NT2/D1 (cell line): ENCODE measurements around the gene PANX2.
A peak's percentile ranks its signal among the peaks of the same experiment; 100 is the strongest.

Experiments used
- DNase-seq: peaks from one replicate; pipeline ENCODE4 v3.0.0-alpha.2; 2011; ENCODE audit warnings: low read depth, low spot score
- H3K27me3 ChIP-seq: 2 replicates; pipeline ENCODE4 v1.6.0; 2011; ENCODE audit warnings: mild to moderate bottlenecking; ENCODE audit not compliant: insufficient read length, insufficient read depth
- H3K36me3 ChIP-seq: 2 replicates; pipeline ENCODE4 v1.6.1; 2011; ENCODE audit warnings: mild to moderate bottlenecking, low read length, mixed read lengths; ENCODE audit not compliant: insufficient read depth, insufficient read length
- H3K4me1 ChIP-seq: 2 replicates; pipeline ENCODE4 v1.5.1; 2011; ENCODE audit not compliant: insufficient read depth, insufficient read length
- H3K4me3 ChIP-seq: 2 replicates; pipeline ENCODE4 v1.5.1; 2011; ENCODE audit warnings: low read depth; ENCODE audit not compliant: insufficient read length
- H3K9ac ChIP-seq: 2 replicates; pipeline ENCODE4 v1.6.0; 2011; ENCODE audit warnings: low read depth; ENCODE audit not compliant: insufficient read length
- H3K9me3 ChIP-seq: 2 replicates; pipeline ENCODE4 v1.5.1; 2011; ENCODE audit warnings: mild to moderate bottlenecking, low read length; ENCODE audit not compliant: insufficient read depth
- SUZ12 ChIP-seq: IDR thresholded peaks from 2 replicates; pipeline ENCODE4 v1.6.1; 2011; ENCODE audit not compliant: insufficient read length, insufficient read depth; ENCODE audit errors: extremely low read depth
- YY1 ChIP-seq: IDR thresholded peaks from 2 replicates; pipeline ENCODE4 v1.6.1; 2011; ENCODE audit not compliant: insufficient read length, insufficient read depth
- ZNF274 ChIP-seq: IDR thresholded peaks from 2 replicates; pipeline ENCODE4 v1.6.1; 2011; ENCODE audit warnings: mild to moderate bottlenecking, low read depth, low read length

The PANX2 gene

GRCh38 chr22:50217543-50218152 lies 47.1 kb downstream of the PANX2 start:
- DNase-seq: no peak
- Histone ChIP-seq H3K9me3 (no peaks in the 10 kb centered on the region), H3K4me1 (peaks cover 10% of the 10 kb centered on the region), H3K27me3 (no peaks in the 10 kb centered on the region), H3K9ac (no peak overlapping the region), H3K36me3 (peaks cover 83% of the 10 kb centered on the region), H3K4me3 (no peak overlapping the region)
- no peak for TF ChIP-seq YY1
- TF ChIP-seq SUZ12: no peak
- no peak for TF ChIP-seq ZNF274

- no peak for TF ChIP-seq YY1
- TF ChIP-seq SUZ12: no peak
- no peak for TF ChIP-seq ZNF274
- Histone ChIP-seq H3K9ac (no peak overlapping the region), H3K9me3 (no peaks in the 10 kb centered on the region), H3K4me1 (peaks cover 10% of the 10 kb centered on the region), H3K4me3 (no peak overlapping the region), H3K36me3 (peaks cover 84% of the 10 kb centered on the region), H3K27me3 (no peaks in the 10 kb centered on the region)
- no peak for DNase-seq
Measured at GRCh38 chr22:50218153-50218995, 47.8 kb downstream of the PANX2 start.

- Histone ChIP-seq H3K9me3 (no peaks in the 10 kb centered on the region), H3K4me1 (peaks cover 10% of the 10 kb centered on the region), H3K36me3 (peaks cover 88% of the 10 kb centered on the region), H3K4me3 (no peak overlapping the region), H3K27me3 (no peaks in the 10 kb centered on the region), H3K9ac (peak overlapping the region; percentile 32)
- no peak for TF ChIP-seq SUZ12
- no peak for TF ChIP-seq YY1
- TF ChIP-seq ZNF274: no peak
- no peak for DNase-seq
Measured at GRCh38 chr22:50218996-50219727, 48.6 kb downstream of the PANX2 start.

GRCh38 chr22:50219800-50220602 lies 49.5 kb downstream of the PANX2 start:
- no peak overlapping the region for H3K4me3 ChIP-seq
- no peak for DNase-seq
- H3K4me1 ChIP-seq: peaks cover 10% of the 10 kb centered on the region
- no peaks in the 10 kb centered on the region for H3K9me3 ChIP-seq
- H3K9ac ChIP-seq: peak overlapping the region; percentile 32
- no peaks in the 10 kb centered on the region for H3K27me3 ChIP-seq
- H3K36me3 ChIP-seq: peaks cover 88% of the 10 kb centered on the region
- TF ChIP-seq SUZ12 (no peak), ZNF274 (no peak), YY1 (no peak)

- no peaks in the 10 kb centered on the region for H3K9me3 ChIP-seq
- TF ChIP-seq SUZ12 (no peak), ZNF274 (no peak)
- peaks cover 10% of the 10 kb centered on the region for H3K4me1 ChIP-seq
- no peak for DNase-seq
- H3K9ac ChIP-seq: no peak overlapping the region
- no peak overlapping the region for H3K4me3 ChIP-seq
- H3K27me3 ChIP-seq: no peaks in the 10 kb centered on the region
- H3K36me3 ChIP-seq: peaks cover 87% of the 10 kb centered on the region
Measured at GRCh38 chr22:50220603-50221409, 50.3 kb downstream of the PANX2 start.
